ENCODE results near the gene ZDHHC11. TPM values are rescaled to one million over a fixed set of nuclear protein-coding genes. Genes with fewer than 3 reads are reported as not detected.
"Not testable (repeated sequence)": the region's sequence is repeated elsewhere in the genome, so short reads cannot be mapped to it uniquely, and the experiment has no call there.

The ZDHHC11 gene
- total RNA-seq, 1 donor from 2014 or later = 11.2 TPM

GRCh38 chr5:858726-859125 lies 7.9 kb upstream of the ZDHHC11 start:
- ATAC-seq = no peak

GRCh38 chr5:856531-857425 lies 6.0 kb upstream of the ZDHHC11 start:
- peak; percentile 11 for ATAC-seq

GRCh38 chr5:855771-856530 lies 5.2 kb upstream of the ZDHHC11 start:
- ATAC-seq = peak; percentile 29

- ATAC-seq = no peak
Observed at GRCh38 chr5:854966-855743, 4.4 kb upstream of the ZDHHC11 start.

GRCh38 chr5:854217-854616 lies 3.4 kb upstream of the ZDHHC11 start:
- ATAC-seq = no peak

- ATAC-seq = not testable (repeated sequence)
Observed at GRCh38 chr5:853416-854090, 2.8 kb upstream of the ZDHHC11 start.

GRCh38 chr5:852431-853401 lies 1.9 kb upstream of the ZDHHC11 start:
- ATAC-seq = no peak

GRCh38 chr5:852018-852417 lies 1.2 kb upstream of the ZDHHC11 start:
- ATAC-seq = no peak

- no peak for ATAC-seq
Observed at GRCh38 chr5:851553-851952, 767 bp upstream of the ZDHHC11 start.

GRCh38 chr5:851076-851475 lies 290 bp upstream of the ZDHHC11 start:
- ATAC-seq = no peak

- peak; percentile 5 for ATAC-seq
Observed at GRCh38 chr5:849651-850301, 1.0 kb downstream of the ZDHHC11 start.

- peak; percentile 16 for ATAC-seq
Observed at GRCh38 chr5:848671-849111, 2.1 kb downstream of the ZDHHC11 start.

- ATAC-seq = not testable (repeated sequence)
Observed at GRCh38 chr5:847736-848135, 3.0 kb downstream of the ZDHHC11 start.

- ATAC-seq = not testable (repeated sequence)
Observed at GRCh38 chr5:847212-847611, 3.6 kb downstream of the ZDHHC11 start.

GRCh38 chr5:846602-847091 lies 4.1 kb downstream of the ZDHHC11 start:
- not testable (repeated sequence) for ATAC-seq

- ATAC-seq = not testable (repeated sequence)
Observed at GRCh38 chr5:845676-846601, 4.8 kb downstream of the ZDHHC11 start.

GRCh38 chr5:845031-845675 lies 5.6 kb downstream of the ZDHHC11 start:
- ATAC-seq = not testable (repeated sequence)

- ATAC-seq = not testable (repeated sequence)
Observed at GRCh38 chr5:844426-844825, 6.4 kb downstream of the ZDHHC11 start.

Measured in esophagus mucosa (tissue), 1 donor.